Muscle layer of duodenum (tissue), 2 donors: ENCODE measurements around the gene BACH2.
"Not testable (repeated sequence)": the region's sequence is repeated elsewhere in the genome, so short reads cannot be mapped to it uniquely, and the experiment has no call there.

Experiments used
- H3K27ac ChIP-seq: one replicate; pipeline ENCODE4 v1.7.0; 2013; ENCODE audit warnings: mild to moderate bottlenecking, low read length
- H3K27me3 ChIP-seq: one replicate; pipeline ENCODE4 v1.7.0; 2013; ENCODE audit warnings: low read depth, mild to moderate bottlenecking, control low read depth, low read length
- H3K36me3 ChIP-seq, 2 donors: one replicate each; pipeline ENCODE4 v1.7.0; 2013; ENCODE audit warnings: low read length in 2 of 2, control low read depth in 1 of 2, mild to moderate bottlenecking in 1 of 2; ENCODE audit not compliant: insufficient read depth in 2 of 2, control insufficient read depth in 1 of 2
- H3K4me1 ChIP-seq, 2 donors: one replicate each; pipeline ENCODE4 v1.7.0; 2013; ENCODE audit warnings: low read length in 2 of 2, mild to moderate bottlenecking in 2 of 2, control low read depth in 1 of 2, moderate library complexity in 1 of 2; ENCODE audit not compliant: insufficient read depth in 2 of 2, control insufficient read depth in 1 of 2
- H3K4me3 ChIP-seq, 2 donors: one replicate each; pipeline ENCODE4 v1.7.0; 2013; ENCODE audit warnings: low read length in 2 of 2, low read depth in 1 of 2, mild to moderate bottlenecking in 1 of 2
- H3K9me3 ChIP-seq, 2 donors: one replicate each; pipeline ENCODE4 v1.7.0; 2013; ENCODE audit warnings: low read length in 2 of 2, control low read depth in 1 of 2, mild to moderate bottlenecking in 1 of 2; ENCODE audit not compliant: control insufficient read depth in 1 of 2
- donor health status: healthy.

The BACH2 gene

DNA sequence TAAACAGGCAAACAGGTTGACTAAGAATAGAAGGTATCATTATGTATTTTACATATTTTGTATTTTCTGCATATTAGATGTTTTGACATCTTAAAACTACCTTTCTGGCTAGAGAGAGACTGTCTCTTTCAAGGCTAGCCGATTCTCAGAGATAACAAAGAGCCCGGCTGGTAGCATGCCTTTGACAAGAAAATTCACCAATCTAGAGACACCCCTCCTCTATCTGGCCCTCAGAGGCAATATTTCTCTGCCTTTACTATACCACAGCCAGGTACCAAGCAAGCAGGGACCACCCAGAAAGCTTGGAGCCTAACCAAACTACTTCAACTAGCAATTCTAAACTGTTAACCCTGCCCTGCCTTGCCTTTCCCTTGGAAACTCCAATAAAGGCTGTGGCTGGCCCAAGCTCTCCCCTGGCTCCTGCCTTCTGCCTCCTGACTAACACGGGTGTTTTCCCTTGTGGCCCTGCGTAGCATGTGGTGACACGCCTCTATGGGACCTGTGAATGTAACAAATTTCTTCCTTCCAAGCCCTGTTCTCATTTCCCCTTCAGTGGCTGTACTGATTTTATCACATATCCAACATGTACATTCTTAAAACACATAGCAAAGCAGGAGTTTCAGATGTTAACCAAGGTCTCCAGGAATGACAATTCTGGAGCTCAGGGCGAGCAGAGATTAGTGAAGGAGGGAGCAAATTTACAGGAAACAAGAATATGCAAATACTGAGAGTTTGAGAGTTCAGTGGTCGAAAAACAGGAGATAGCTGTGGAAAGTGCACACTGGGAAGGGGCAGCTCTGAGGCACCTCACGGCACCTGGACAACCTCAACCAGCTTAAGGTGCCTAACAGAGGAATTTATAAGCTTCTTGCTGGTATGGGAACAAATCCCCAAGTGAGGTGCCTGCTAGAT, 120.8 kb downstream of the BACH2 start:
- Histone ChIP-seq H3K4me3 (no peak overlapping the region), H3K4me1 (peaks cover 0 to 5% of the 10 kb centered on the region in 2 donors), H3K36me3 (no peaks in the 10 kb centered on the region), H3K9me3 (peaks cover 0 to 3% of the 10 kb centered on the region in 2 donors), H3K27ac (no peak overlapping the region), H3K27me3 (no peaks in the 10 kb centered on the region)

DNA sequence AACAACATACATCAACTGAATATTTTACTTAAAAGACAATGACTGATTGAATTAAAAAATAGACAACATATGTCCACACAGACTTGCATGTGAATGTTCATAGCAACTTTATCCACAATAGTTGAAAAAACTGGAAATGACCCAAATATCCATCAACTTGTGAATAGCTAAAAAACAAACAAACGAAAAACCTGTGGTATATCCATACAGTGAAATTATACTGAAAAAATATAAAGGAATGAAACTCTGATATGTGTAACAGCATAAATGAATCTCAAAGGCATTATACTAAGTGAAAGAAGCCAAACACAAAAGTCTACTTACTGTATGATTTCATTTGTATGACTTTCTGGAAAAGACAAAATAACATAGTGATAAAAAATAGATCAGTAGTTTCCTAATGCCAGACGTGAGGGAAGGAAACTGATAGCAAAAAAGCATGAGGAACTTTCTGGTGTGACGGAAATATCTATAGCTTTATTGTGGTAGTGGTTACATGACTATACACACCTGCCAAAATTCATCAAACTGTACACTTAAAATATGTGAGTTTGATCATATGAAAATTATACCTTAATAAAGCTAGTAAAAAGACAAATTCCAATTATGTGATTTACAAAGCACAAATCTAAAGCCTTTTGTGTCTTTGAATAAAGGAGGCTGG, 123.2 kb downstream of the BACH2 start:
- Histone ChIP-seq H3K27ac (no peak overlapping the region), H3K9me3 (no peaks in the 10 kb centered on the region), H3K4me3 (no peak overlapping the region), H3K4me1 (peaks cover 0 to 7% of the 10 kb centered on the region in 2 donors), H3K27me3 (no peaks in the 10 kb centered on the region), H3K36me3 (no peaks in the 10 kb centered on the region)

DNA sequence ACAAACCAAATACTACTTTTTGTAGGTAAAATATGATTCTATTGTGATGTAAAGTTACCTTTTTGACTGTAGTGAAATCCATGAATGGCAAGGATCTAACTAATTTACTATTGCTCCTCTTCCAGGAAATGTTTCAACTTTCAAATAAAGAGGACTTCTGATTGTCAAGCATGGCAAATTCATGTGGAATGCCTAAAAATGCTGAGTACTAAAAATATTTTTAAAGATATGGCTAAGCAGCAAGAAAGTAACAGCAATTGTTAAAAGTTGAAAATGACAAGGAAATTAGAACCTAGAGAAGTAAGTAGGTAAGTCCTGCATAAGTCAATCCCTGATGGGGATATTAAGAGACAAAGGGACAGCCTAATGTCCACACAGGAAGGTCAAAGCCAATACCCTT, 126.0 kb downstream of the BACH2 start:
- Histone ChIP-seq H3K4me3 (no peak overlapping the region), H3K27ac (no peak overlapping the region), H3K9me3 (no peaks in the 10 kb centered on the region), H3K27me3 (no peaks in the 10 kb centered on the region), H3K4me1 (peaks cover 0 to 7% of the 10 kb centered on the region in 2 donors), H3K36me3 (no peaks in the 10 kb centered on the region)

DNA sequence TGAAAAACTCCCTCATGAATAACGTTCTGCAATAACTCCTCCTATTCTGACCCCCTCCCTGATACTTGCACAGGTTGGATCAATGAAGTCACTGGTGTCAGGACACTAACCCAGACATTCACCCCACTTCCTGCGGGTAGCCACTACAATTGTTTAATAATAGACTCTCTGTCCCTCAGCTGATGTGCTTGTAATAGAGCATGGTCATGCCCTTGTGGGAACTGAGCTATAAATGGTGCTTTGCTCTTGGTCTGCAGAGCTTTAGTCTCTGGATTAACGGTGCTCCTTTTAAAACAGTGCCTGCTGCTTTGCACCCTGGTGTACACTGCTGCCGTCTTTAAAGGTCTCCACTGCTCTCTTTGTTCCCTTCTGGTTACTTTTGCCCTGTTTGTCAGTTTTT, 127.3 kb downstream of the BACH2 start:
- H3K4me3 ChIP-seq = no peak overlapping the region
- no peaks in the 10 kb centered on the region for H3K27me3 ChIP-seq
- H3K27ac ChIP-seq = no peak overlapping the region
- H3K4me1 ChIP-seq = peaks cover 0 to 7% of the 10 kb centered on the region in 2 donors
- no peaks in the 10 kb centered on the region for H3K36me3 ChIP-seq
- no peaks in the 10 kb centered on the region for H3K9me3 ChIP-seq

DNA sequence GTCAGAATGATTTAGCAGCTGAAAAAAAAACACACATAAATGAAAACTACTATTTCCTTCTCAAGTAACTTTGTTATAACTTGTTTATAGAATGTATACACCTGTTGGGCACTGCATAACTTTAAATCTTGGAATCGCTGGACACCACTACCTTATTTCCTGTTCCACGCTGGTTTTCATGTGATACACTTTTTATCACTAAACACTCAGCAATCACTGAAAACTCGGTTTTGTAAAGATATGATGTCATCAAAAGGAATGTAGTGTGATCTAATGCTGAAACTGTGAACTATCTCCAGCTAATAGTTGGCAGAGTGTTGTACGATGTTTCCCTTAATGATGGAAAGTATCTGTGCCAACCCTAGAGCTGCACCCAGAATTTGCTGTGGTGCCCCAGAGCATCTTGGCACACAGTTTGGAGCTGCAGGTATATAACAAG, 127.9 kb downstream of the BACH2 start:
- Histone ChIP-seq H3K9me3 (no peaks in the 10 kb centered on the region), H3K36me3 (no peaks in the 10 kb centered on the region), H3K27me3 (no peaks in the 10 kb centered on the region), H3K4me1 (peaks cover 0 to 7% of the 10 kb centered on the region in 2 donors), H3K4me3 (no peak overlapping the region), H3K27ac (no peak overlapping the region)

DNA sequence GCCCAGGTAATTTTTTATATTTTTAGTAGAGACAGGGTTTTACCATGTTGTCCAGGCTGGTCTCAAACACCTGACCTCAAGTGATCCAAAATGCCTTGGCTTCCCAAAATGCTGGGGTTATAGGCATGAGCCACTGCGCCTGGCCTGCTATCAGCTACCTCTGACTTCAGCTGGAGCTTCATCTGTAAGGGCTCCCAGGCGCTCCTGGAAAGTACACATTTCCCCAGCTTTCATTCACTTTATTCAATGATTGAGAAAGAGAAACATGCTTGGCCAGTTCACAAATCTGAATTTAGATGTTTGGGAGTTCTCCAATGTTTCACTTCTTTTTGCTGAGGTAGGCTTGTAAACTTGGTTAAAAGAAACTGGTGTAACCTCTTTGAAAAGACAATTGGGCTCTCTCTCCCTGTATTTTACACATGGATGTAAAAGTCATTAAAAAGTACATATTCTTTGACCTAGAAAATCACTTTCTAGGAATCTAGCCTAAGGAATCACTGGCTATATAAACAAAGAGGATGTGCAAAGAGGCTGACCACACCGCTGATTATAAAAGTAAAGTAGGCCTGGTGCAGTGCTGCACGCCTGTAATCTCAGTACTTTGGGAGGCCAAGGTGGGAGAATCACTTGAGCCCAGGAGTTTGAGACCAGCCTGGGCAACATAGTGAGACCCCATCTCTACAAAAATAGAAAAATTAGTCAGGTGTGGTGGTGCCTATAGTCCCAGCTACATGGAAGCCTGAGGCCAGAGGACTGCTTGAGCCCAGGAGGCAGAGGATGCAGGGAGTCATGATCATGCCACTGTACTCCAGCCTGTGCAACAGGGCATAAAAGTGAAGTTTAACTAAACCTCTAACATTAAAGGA, 128.9 kb downstream of the BACH2 start:
- no peak overlapping the region for H3K27ac ChIP-seq

DNA sequence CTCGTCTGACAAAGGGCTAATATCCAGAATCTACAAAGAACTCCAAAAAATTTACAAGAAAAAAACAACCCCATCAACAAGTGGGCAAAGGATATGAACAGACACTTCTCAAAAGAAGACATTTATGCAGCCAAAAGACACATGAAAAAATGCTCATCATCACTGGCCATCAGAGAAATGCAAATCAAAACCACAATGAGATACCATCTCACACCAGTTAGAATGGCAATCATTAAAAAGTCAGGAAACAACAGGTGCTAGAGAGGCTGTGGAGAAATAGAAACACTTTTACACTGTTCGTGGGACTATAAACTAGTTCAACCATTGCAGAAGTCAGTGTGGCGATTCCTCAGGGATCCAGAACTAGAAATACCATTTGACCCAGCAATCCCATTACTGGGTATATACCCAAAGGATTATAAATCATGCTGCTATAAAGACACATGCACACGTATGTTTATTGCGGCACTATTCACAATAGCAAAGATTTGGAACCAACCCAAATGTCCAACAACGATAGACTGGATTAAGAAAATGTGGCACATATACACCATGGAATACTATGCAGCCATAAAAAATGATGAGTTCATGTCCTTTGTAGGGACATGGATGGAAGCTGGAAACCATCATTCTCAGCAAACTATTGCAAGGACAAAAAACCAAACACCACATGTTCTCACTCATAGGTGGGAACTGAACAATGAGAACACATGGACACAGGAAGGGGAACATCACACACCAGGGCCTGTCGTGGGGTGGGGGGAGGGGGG, 130.3 kb downstream of the BACH2 start:
- H3K36me3 ChIP-seq, H3K9me3 ChIP-seq, H3K27me3 ChIP-seq, H3K27ac ChIP-seq, H3K4me3 ChIP-seq, H3K4me1 ChIP-seq: not testable (repeated sequence)

More for the DNA sequence above, 128.9 kb downstream of the BACH2 start:
- no peaks in the 10 kb centered on the region for H3K36me3 ChIP-seq
- H3K27me3 ChIP-seq = no peaks in the 10 kb centered on the region
- H3K4me1 ChIP-seq = peaks cover 0 to 7% of the 10 kb centered on the region in 2 donors
- H3K4me3 ChIP-seq = no peak overlapping the region
- H3K9me3 ChIP-seq = no peaks in the 10 kb centered on the region

DNA sequence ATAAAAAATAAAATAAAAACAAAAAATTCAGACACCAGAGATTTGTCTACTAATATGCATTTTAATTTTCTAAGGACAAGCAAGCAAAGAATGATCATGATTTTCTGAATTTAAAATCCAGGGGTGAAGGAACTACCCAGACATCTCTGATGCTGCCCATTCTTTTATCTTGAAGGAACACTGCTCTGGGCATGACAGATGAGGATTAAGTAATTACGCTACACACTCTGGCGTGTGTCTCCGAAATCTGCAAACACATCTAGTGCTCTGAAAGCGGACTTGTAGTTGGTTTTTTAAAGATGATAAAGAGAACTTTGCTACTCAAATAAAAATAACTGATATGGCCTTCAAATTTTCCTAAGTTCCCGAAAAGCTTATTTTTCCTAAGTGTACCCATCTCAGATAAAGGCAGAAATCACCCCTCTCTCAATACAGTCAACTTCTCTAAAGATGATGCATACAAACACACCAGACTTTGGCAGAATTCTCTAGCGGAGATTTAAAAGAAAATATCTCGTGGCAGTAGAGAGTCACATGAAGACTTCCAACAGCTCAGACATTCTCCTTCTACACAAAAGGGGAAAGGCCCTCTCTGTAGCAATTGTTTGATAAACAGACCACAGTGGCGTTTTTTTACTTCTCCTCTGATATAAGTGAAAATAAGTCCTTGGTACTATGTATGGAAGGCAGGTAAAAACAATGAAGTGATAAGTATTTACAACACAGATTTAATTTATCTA, 133.8 kb downstream of the BACH2 start:
- Histone ChIP-seq H3K4me3 (no peak overlapping the region), H3K27me3 (no peaks in the 10 kb centered on the region), H3K27ac (no peak overlapping the region), H3K9me3 (no peaks in the 10 kb centered on the region), H3K4me1 (peaks cover 0 to 11% of the 10 kb centered on the region in 2 donors), H3K36me3 (no peaks in the 10 kb centered on the region)

DNA sequence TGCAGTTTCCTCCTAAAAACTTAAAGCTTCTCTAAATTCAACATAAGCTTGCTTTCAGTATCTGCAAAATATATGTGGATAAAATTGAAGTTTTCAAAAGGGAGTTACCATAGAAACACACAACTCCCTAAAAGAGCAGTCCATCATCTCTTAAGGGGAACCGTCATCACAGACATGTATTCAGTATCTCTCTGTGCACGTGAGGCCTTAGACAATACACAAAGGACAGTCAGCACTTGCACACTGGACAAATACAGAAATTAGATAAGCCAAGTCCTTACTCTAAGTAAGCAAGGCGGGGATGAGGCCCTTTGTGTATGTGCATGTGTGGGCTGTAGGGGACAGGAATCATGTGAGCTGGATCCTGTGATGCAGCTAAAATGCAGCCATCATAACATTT, 136.6 kb downstream of the BACH2 start:
- Histone ChIP-seq H3K36me3 (no peaks in the 10 kb centered on the region), H3K4me1 (peaks cover 0 to 11% of the 10 kb centered on the region in 2 donors), H3K9me3 (no peaks in the 10 kb centered on the region), H3K27ac (no peak overlapping the region), H3K4me3 (no peak overlapping the region), H3K27me3 (no peaks in the 10 kb centered on the region)

DNA sequence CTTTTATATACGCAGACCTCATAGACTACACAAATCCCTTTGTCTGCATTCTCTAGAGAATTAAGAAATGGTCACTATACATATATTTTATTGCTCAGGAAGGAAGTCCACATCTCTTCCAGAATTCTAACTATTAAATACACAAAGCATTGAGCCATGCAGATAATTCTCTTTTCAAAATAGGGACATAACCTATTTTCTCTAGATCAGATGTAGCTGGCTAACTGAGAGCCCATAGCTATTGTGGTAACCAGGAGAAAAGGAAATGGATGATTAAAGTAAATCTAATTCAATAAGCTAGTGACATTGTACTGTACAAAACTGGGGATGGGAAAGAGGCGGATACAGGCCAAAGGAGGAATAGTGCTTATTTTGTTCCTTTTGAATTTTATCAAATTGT, 137.2 kb downstream of the BACH2 start:
- Histone ChIP-seq H3K9me3 (no peaks in the 10 kb centered on the region), H3K36me3 (no peaks in the 10 kb centered on the region), H3K4me3 (no peak overlapping the region), H3K4me1 (peaks cover 0 to 11% of the 10 kb centered on the region in 2 donors), H3K27me3 (no peaks in the 10 kb centered on the region), H3K27ac (no peak overlapping the region)
